CD4-positive, alpha-beta T cell treated with Interferon alpha-2 for 1 hour (primary cell): ENCODE measurements around the gene R3HDM2.
"Not testable (repeated sequence)": the region's sequence is repeated elsewhere in the genome, so short reads cannot be mapped to it uniquely, and the experiment has no call there.

Experiments
- DNase-seq, 2 donors: peaks; one replicate each; pipeline ENCODE4 v3.0.0-alpha.2; 2020 to 2022

R3HDM2 gene

GRCh38 chr12:57370696-57371095, 60.1 kb downstream of the R3HDM2 start:
- no peak for DNase-seq

DNA sequence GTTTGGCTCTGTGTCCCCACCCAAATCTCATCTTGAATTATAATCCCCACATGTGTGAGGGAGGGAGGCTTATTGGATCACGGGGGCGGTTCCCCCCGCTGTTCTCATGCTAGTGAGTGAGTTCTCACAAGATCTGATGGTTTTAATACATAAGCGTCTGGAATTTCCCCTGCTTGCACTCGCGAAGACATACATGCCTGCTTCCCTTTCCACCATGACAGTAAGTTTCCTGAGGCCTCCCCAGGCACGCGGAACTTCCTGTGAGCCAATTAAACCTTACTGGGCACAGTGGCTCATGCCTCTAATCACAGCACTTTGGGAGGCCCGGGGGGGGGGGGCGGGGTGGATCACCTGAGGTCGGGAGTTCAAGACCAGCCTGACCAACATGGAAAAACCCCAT, 60.8 kb downstream of the R3HDM2 start:
- DNase-seq = no peak

- DNase-seq = no peak
These were observed 61.6 kb downstream of the R3HDM2 start for GRCh38 chr12:57369202-57369601.

- no peak for DNase-seq
These were observed 62.3 kb downstream of the R3HDM2 start for GRCh38 chr12:57368349-57369095.

DNA sequence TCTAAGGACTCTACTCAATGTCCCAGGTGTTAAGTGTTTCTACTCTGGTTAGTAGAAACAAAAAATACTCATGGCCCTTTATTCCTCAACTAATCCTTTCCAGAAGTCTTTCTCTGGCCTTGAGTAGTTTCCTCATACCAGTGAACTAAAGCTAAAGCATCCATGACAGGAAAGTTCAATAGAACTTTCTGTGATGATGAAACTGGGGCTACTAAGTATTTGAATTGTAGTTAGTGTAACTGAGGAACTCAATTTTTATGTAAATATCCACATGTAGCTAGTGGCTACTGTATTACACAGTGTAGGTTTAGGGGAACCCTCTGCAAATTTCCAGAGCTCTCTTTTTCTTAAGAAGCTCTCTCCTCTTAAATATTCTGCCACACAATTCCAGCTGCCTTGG, 63.7 kb downstream of the R3HDM2 start:
- no peak for DNase-seq

DNA sequence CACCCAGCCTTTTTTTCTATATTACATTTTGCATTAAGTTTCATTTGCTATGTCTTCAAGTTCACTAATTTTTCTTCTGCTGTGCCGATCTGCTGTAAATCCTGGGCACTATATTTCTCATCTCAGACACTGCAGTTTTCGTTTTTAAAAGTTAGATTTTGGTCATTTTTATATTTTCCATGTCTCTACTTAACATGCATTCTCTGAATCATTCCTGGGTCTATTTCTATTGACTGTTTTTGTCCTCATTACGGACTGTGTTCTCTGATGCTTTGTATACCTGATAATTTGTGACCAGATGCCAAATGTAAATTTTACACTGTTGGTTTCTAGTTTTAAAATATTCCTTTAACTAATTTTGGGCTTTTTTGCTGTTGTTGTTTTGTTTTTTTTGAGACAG, 64.5 kb downstream of the R3HDM2 start:
- no peak for DNase-seq

DNA sequence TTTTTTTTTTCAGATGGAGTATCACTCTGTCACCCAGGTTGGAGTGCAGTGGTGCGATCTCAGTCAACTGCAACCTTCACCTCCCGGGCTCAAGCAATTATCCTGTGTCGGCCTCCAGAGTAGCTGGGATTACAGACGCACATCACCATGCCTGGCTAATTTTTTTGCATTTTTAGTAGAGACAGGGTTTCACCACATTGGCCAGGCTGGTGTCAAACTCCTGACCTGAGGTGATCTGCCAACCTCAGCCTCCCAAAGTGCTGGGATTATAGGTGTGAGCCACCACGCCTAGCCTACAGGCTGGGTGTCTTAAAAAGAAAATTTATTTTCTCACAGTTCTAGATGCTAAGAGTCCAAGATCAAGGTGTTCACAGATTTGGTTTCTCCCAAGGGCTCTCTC, 66.7 kb downstream of the R3HDM2 start:
- not testable (repeated sequence) for DNase-seq

GRCh38 chr12:57360468-57360867, 70.4 kb downstream of the R3HDM2 start:
- no peak for DNase-seq

DNA sequence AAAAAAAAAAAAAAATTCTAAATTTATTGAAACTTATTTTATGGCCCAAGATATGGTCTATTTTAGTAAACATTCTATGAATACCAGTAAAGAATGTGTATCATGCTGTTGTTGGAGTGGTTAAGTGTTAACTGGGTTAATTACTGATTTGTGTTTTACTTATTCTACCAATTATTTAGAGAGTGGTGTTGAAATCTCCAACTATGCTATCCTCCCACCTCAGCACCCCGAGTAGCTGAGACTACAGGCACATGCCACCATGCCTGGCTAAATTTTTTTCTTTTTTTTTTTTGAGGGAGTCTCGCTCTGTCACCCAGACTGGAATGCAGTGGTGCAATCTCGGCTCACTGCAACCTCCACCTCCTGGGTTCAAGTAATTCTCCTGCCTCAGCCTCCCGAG, 72.2 kb downstream of the R3HDM2 start:
- no peak for DNase-seq

GRCh38 chr12:57355734-57356133, 75.1 kb downstream of the R3HDM2 start:
- no peak for DNase-seq

DNA sequence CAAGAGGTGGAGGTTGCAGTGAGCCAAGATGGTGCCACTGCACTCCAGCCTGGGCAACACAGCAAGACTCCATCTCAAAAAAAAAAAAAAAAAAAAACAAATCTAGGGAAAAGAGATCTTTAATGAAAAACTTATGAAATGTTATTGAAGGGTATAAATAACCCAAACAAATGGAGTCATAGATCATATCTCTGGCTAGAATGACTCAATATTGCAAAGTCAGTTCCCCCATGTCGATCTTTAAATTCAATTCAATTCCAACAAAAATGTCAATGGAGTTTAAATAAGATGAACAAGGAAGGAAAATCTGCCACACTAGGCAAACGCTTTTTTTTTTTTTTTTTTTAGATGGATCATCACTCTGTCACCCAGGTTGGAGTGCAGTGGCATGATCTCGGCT, 78.7 kb downstream of the R3HDM2 start:
- no peak for DNase-seq

GRCh38 chr12:57347284-57347683, 83.6 kb downstream of the R3HDM2 start:
- DNase-seq = no peak

DNA sequence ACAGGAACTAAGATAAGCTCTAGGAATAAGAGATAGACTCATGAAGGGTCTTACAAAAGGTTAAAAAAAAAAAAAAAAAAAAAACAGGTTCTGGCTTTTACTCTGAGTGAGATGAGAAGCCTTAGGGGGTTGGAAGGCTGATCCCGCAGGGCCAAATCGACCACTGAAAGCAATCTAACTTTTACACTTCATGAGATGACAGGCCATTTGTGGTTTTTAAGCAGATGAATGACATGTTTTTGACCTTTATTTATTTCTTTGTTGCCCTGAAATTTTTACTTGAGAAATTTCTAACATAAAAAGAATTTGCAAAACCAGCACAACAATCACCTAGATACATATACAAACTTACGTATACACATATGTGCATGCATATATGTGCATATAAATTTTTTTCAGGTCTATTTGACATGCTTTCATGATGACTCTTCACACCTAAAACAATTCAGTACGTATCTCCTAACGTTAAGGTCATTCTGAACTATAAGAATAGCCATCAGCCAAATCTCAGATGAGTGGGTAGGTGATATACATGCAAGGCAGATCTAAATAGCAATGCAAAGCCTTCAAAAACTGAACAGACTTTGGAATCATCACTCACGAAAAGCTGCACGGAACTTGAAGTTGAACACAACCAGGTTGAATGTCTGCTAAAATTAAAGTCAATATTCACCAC, 87.0 kb downstream of the R3HDM2 start:
- DNase-seq = no peak

DNA sequence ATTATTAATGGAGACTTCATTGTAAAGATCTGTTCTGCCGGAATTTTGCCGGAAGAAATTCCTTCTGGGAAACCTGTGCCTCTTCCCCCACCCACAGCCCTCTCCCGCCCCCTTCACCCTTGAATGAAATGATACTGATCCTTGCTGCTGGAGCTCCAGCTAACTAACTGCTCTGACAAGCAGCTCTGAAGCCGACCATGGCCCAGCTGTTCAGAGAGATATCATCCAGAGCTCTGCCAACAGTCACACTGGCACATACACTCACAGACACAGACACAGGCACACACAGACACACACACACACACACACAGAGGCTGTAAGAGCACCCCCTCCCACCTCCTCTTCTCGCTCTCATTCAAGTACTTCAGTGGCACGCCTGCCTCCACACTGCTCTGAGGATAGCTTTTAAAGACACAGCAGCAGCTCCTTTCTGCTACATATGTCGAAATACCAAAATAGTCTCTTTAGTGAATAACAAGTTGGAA, 88.6 kb downstream of the R3HDM2 start:
- no peak for DNase-seq

- no peak for DNase-seq
These were observed 89.4 kb downstream of the R3HDM2 start for GRCh38 chr12:57341275-57341990.

DNA sequence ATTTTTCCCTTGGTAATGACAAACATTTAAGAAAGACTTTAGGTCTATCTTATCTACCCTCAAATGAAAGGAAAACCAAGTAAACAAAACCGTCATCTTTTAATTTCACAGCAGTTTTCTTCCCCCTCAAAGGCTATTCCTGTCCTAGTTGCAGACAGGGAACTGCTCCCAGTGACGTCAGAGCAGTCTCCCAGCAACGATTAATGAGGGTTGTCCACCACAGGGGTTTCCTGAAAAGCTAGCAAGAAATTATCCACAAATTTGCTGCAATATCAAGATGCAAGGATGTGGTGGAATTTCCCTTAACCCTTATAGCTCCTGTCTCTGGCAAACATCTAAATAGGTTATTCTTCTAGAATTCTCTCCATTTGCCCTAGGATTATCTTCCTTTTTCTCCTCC, 90.7 kb downstream of the R3HDM2 start:
- DNase-seq = peak; percentile 8 to 34

DNA sequence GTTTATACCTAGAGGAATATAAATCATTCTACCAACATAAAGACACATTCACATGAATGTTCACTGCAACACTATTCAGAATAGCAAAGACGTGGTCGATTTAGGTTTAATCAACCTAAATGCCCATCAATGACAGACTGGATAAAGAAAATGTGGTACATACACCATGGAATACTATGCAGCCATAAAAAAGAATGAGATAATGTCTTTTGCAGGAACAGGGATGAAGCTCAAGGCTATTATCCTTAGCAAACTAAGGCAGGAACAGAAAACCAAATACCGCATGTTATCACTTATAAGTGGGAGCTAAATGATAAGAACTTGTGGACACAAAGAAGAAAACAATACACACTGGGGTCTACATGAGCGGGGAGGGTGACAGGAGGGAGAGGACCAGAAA, 94.5 kb downstream of the R3HDM2 start:
- DNase-seq = not testable (repeated sequence)

- no peak for DNase-seq
These were observed 96.6 kb downstream of the R3HDM2 start for GRCh38 chr12:57334219-57334618.

- no peak for DNase-seq
These were observed 98.1 kb downstream of the R3HDM2 start for GRCh38 chr12:57332646-57333312.

DNA sequence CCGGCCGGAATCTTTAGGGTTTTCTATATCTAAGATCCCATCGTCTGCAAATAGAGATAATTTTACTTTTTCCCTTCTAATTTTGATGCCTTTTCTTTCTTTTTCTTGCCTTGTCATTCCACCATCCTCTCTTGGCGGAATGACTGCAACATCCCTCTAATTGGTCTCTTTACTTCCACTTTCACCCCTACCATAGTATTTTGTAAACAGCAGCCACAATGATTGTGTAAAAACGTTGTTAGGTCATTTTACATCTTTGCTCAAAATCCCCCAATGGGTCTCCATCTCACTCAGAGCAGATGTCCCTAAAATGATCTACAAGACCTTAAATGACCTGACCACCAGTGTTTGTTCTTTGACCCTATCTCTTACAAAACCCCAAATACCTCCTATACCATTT, 99.9 kb downstream of the R3HDM2 start:
- no peak for DNase-seq

DNA sequence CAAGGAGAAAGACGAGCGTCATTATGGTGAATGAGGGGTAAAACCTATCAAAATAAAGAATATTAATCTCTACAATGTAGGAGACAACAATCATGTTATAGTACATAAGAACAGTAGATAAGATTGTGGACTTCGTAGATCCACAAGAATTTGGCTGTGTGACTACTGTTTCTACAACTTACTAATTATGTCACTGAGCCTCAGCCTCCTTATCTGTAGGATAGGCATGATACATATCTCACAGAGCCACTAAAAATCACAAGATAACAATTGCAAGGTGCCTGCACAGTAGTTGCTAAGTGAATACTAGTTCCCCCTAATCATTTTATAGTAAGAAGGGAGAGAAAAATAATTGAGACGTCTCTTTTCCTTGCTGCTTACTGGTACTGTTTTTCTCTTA, 101.6 kb downstream of the R3HDM2 start:
- DNase-seq = no peak

DNA sequence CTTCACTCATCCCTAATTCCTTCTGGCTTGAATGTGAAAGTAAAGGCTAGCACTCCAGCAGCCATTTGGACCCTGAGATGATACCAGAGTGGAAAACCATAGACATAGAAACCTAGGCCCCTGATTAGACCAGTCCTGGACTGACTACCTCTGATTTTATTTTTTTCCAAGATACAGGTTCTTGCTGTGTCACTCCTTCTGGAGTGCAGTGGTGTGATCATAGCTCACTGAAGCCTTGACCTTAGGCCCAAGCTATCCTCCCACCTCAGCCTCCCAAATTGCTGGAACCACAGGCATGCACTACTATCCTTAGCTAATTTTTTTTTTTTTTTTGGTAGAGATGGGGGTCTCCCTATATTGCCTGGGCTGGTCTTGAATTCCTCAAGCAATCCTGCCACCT, 105.4 kb downstream of the R3HDM2 start:
- DNase-seq = no peak

GRCh38 chr12:57323416-57323815, 107.4 kb downstream of the R3HDM2 start:
- no peak for DNase-seq
